GM23248 (cell line): Measurements from ENCODE around the gene NFX1. TPM values are rescaled to one million over a fixed set of nuclear protein-coding genes. Genes with fewer than 3 reads are reported as not detected.

Source experiments
- DNase-seq: peaks from one replicate; pipeline ENCODE4 v3.0.0-alpha.2; 2015
- H2AFZ ChIP-seq: fragments of 200-600 bp; sonication (generic); 2 replicates; pipeline ENCODE4 v1.6.1; 2016; ENCODE audit warnings: antibody characterized with exemption
- H3F3A ChIP-seq: fragments of 200-600 bp; sonication (generic); 2 replicates; pipeline ENCODE4 v1.6.1; 2016; ENCODE audit warnings: mild to moderate bottlenecking, antibody characterized with exemption, mixed run types; ENCODE audit not compliant: insufficient read depth
- H3K27ac ChIP-seq: fragments of 200-600 bp; sonication (generic); 2 replicates; pipeline ENCODE4 v1.5.1; 2016; ENCODE audit warnings: mild to moderate bottlenecking
- H3K27me3 ChIP-seq: fragments of 200-600 bp; sonication (generic); replicated peaks from 2 replicates; pipeline ENCODE4 v1.6.1; 2016; ENCODE audit warnings: mild to moderate bottlenecking; ENCODE audit not compliant: insufficient read depth
- H3K36me3 ChIP-seq: fragments of 200-600 bp; sonication (generic); 2 replicates; pipeline ENCODE4 v1.6.1; 2016; ENCODE audit warnings: low read depth, mild to moderate bottlenecking
- H3K4me1 ChIP-seq: fragments of 200-600 bp; sonication (generic); 2 replicates; pipeline ENCODE4 v1.6.1; 2016; ENCODE audit warnings: mild to moderate bottlenecking; ENCODE audit not compliant: insufficient read depth
- H3K4me2 ChIP-seq: fragments of 200-600 bp; sonication (generic); one replicate; pipeline ENCODE4 v1.6.1; 2016; ENCODE audit warnings: mild to moderate bottlenecking; ENCODE audit not compliant: unreplicated experiment
- H3K4me3 ChIP-seq: fragments of 200-600 bp; sonication (generic); 2 replicates; pipeline ENCODE4 v1.5.1; 2016; ENCODE audit warnings: mild to moderate bottlenecking
- H3K79me2 ChIP-seq: fragments of 200-600 bp; sonication (generic); 2 replicates; pipeline ENCODE4 v1.6.1; 2016; ENCODE audit warnings: mild to moderate bottlenecking; ENCODE audit not compliant: insufficient read depth
- H3K9ac ChIP-seq: fragments of 200-600 bp; sonication (generic); 2 replicates; pipeline ENCODE4 v1.6.1; 2016; ENCODE audit warnings: mild to moderate bottlenecking
- H3K9me2 ChIP-seq: fragments of 200-600 bp; sonication (generic); 2 replicates; pipeline ENCODE4 v1.6.1; 2016; ENCODE audit warnings: mixed run types, mild to moderate bottlenecking, moderate library complexity; ENCODE audit not compliant: insufficient read depth
- H3K9me3 ChIP-seq: fragments of 200-600 bp; sonication (generic); one replicate; pipeline ENCODE4 v1.6.1; 2017; ENCODE audit warnings: low read depth
- H4K20me1 ChIP-seq: fragments of 200-600 bp; sonication (generic); 2 replicates; pipeline ENCODE4 v1.6.0; 2016; ENCODE audit not compliant: insufficient read depth
- EZH2 ChIP-seq: fragments of 200-600 bp; sonication (generic); IDR thresholded peaks from 2 replicates; pipeline ENCODE4 v1.6.1; 2018; ENCODE audit warnings: antibody characterized with exemption, mild to moderate bottlenecking; ENCODE audit not compliant: insufficient read depth, poor library complexity, severe bottlenecking
- EZH2phosphoT487 ChIP-seq: fragments of 200-600 bp; sonication (generic); IDR thresholded peaks from 2 replicates; pipeline ENCODE4 v1.6.1; 2018; ENCODE audit warnings: antibody characterized with exemption, moderate library complexity, mild to moderate bottlenecking, low read depth; ENCODE audit not compliant: insufficient read depth
- whole genome bisulfite sequencing, 2 experiments: methylation state at CpG; one replicate each; pipeline ENCODE4 v1.1.6; 2015 to 2017; ENCODE audit warnings: low lambda C conversion rate in 2 of 2, low coverage in 1 of 2; ENCODE audit errors: missing lambda C conversion rate in 2 of 2; 5-methylcytosine and 5-hydroxymethylcytosine counted together
- in situ Hi-C: fragments of 300-500 bp; cut with MboI; formaldehyde crosslinking; loops from 2 replicates; pipeline ENCODE4 v1.15.0; 2020
- polyA plus RNA-seq: library from polyadenylated mRNA; unstranded; fragments of >200 nt; fragmentation: Nextera tagmentation; extraction: Ambion mirVana; gene quantifications from 2 replicates; pipeline ENCODE4 v1.2.1, GENCODE V29; 2016
- total RNA-seq: library from RNA; depleted of rRNA; stranded (reverse); fragments of >200 nt; shearing (Covaris generic); gene quantifications from 2 replicates; pipeline ENCODE4 v1.2.3, GENCODE V29; 2014

The NFX1 gene
- total and polyA plus RNA-seq, 2 experiments from 2014 or later, result 23.8 to 28.1 TPM

DNA sequence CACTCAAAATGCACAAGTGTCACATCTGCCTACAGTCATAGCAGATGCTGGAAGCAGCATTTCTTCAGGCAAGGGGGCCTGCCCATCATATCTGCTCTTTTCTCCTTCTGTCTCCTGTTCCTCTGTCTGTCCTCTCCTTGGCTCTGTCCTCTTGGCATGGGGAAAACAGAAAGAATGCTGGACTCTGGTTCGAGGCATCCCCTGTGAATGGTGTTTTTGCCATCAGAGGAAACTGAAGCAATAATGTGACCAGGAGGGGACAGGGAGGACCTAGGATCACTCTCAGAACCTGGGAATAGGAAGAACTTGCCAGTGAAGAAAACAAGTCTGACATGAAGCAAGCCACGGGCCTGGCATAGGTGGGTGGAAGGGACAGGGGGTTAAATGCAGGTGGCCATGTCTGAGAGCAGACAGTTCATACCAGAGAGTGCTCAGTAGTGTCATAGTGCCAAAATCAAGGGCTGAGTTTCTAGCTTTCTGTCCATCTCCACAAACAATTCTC lies 76.7 kb downstream of the NFX1 start:
- no peaks in the 10 kb centered on the region for H4K20me1 ChIP-seq
- H3K4me3 ChIP-seq, result no peak overlapping the region

GRCh38 chr9:33372900-33373299 lies 82.6 kb downstream of the NFX1 start:
- H3K4me1 ChIP-seq, result 0 out of 2 replicates have a peak, but pooled peaks cover 3% of the 10 kb centered on the region
- TF ChIP-seq EZH2phosphoT487, result no peak
- TF ChIP-seq EZH2, result no peak
- H3K79me2 ChIP-seq, result no peaks in the 10 kb centered on the region
- peaks cover 22% of the 10 kb centered on the region for H3K36me3 ChIP-seq
- in situ Hi-C loops, result no loop called here
- H2AFZ ChIP-seq, result no peak overlapping the region
- H3K9me2 ChIP-seq, result no peaks in the 10 kb centered on the region
- no peaks in the 10 kb centered on the region for H3K27me3 ChIP-seq
- WGBS, 2 experiments, result 73 to 77% methylated on average over 4 of the region's 4 CpGs
- no peak overlapping the region for H3K4me3 ChIP-seq
- no peaks in the 10 kb centered on the region for H4K20me1 ChIP-seq
- no peak overlapping the region for H3K9ac ChIP-seq
- H3F3A ChIP-seq, result no peaks in the 10 kb centered on the region
- no peak for DNase-seq
- H3K27ac ChIP-seq, result no peak overlapping the region
- H3K4me2 ChIP-seq, result no peak overlapping the region
- H3K9me3 ChIP-seq, result no peaks in the 10 kb centered on the region

More for the DNA sequence above, 76.7 kb downstream of the NFX1 start:
- H3K27me3 ChIP-seq, result no peaks in the 10 kb centered on the region
- DNase-seq, result no peak
- no peaks in the 10 kb centered on the region for H3F3A ChIP-seq
- peaks cover 54% of the 10 kb centered on the region for H3K36me3 ChIP-seq
- H3K4me1 ChIP-seq, result no peaks in the 10 kb centered on the region
- no peak for TF ChIP-seq EZH2phosphoT487
- no peak for TF ChIP-seq EZH2
- 74 to 81% methylated on average over 2 of the region's 2 CpGs for WGBS, 2 experiments
- in situ Hi-C loops, result no loop called here
- no peaks in the 10 kb centered on the region for H3K79me2 ChIP-seq
- no peaks in the 10 kb centered on the region for H3K9me3 ChIP-seq
- H3K9me2 ChIP-seq, result no peaks in the 10 kb centered on the region
- H3K27ac ChIP-seq, result no peak overlapping the region
- H3K4me2 ChIP-seq, result no peak overlapping the region
- H2AFZ ChIP-seq, result no peak overlapping the region
- no peak overlapping the region for H3K9ac ChIP-seq

DNA sequence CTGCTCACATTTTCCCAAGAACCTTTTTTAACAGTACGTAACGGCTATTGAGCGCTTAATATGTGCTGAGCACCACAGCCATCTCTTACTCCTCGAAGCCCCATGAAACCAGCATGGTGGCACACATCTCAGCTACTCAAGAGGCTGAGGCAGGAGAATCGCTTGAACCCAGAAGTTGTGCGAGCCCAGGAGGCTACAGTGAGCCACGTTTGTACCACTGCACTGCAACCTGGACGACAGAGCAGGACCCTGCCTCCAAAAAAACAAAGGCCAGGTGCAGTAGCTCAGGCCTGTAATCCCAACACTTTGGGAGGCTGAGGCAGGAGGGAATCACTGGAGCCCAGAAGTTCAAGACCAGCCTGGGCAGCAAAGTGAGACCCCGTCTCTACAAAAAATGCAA lies 83.9 kb downstream of the NFX1 start:
- Histone ChIP-seq H3K36me3 (peaks cover 22% of the 10 kb centered on the region), H3K27ac (no peak overlapping the region), H3K4me3 (no peak overlapping the region), H3K9me3 (no peaks in the 10 kb centered on the region), H3K9me2 (no peaks in the 10 kb centered on the region), H3F3A (no peaks in the 10 kb centered on the region), H4K20me1 (no peaks in the 10 kb centered on the region), H3K27me3 (no peaks in the 10 kb centered on the region), H3K4me2 (no peak overlapping the region), H2AFZ (no peak overlapping the region), H3K4me1 (0 out of 2 replicates have a peak, but pooled peaks cover 3% of the 10 kb centered on the region), H3K79me2 (no peaks in the 10 kb centered on the region), H3K9ac (no peak overlapping the region)
- TF ChIP-seq EZH2phosphoT487, result no peak
- no peak for TF ChIP-seq EZH2
- DNase-seq, result no peak
- WGBS, 2 experiments, result 69 to 70% methylated on average over 9 of the region's 9 CpGs
- in situ Hi-C loops, result no loop called here

GRCh38 chr9:33374634-33375237 lies 84.4 kb downstream of the NFX1 start:
- 0 out of 2 replicates have a peak, but pooled peaks cover 3% of the 10 kb centered on the region for H3K4me1 ChIP-seq
- no peaks in the 10 kb centered on the region for H4K20me1 ChIP-seq
- H3K36me3 ChIP-seq, result peaks cover 17% of the 10 kb centered on the region
- H3K4me3 ChIP-seq, result no peak overlapping the region
- H3K79me2 ChIP-seq, result no peaks in the 10 kb centered on the region
- no peak overlapping the region for H3K4me2 ChIP-seq
- 0 out of 2 replicates have a peak overlapping the region, but pooled peaks have one; percentile 33 for H2AFZ ChIP-seq
- peak; percentile 87 for DNase-seq
- H3K9me3 ChIP-seq, result no peaks in the 10 kb centered on the region
- H3K9ac ChIP-seq, result no peak overlapping the region; the same call in 1 of the 2 replicates
- in situ Hi-C loops, result no loop called here
- H3K9me2 ChIP-seq, result no peaks in the 10 kb centered on the region
- H3K27me3 ChIP-seq, result no peaks in the 10 kb centered on the region
- no peak overlapping the region for H3K27ac ChIP-seq
- 64 to 68% methylated on average over 6 of the region's 6 CpGs for WGBS, 2 experiments
- TF ChIP-seq EZH2 (no peak), EZH2phosphoT487 (no peak)
- H3F3A ChIP-seq, result no peaks in the 10 kb centered on the region
